8988T (cell line): Measurements from ENCODE around the gene MCU.
"Not testable (repeated sequence)": the region's sequence is repeated elsewhere in the genome, so short reads cannot be mapped to it uniquely, and the experiment has no call there.

ENCODE experiments used
- DNase-seq: peaks from one replicate; pipeline ENCODE4 v3.0.0; 2011

MCU gene

GRCh38 chr10:72852508-72852907 lies 160.6 kb downstream of the MCU start:
- DNase-seq = no peak

- DNase-seq = no peak
These were observed 163.2 kb downstream of the MCU start for GRCh38 chr10:72855129-72855528.

- DNase-seq = no peak
These were observed 163.8 kb downstream of the MCU start for GRCh38 chr10:72855790-72856189.

GRCh38 chr10:72858067-72858466 lies 166.1 kb downstream of the MCU start:
- DNase-seq = no peak

- no peak for DNase-seq
These were observed 171.0 kb downstream of the MCU start for GRCh38 chr10:72862957-72863356.

- DNase-seq = no peak
These were observed 183.5 kb downstream of the MCU start for GRCh38 chr10:72875250-72876055.

GRCh38 chr10:72879245-72879644 lies 187.3 kb downstream of the MCU start:
- no peak for DNase-seq

- DNase-seq = no peak
These were observed 189.3 kb downstream of the MCU start for GRCh38 chr10:72881291-72881690.

- no peak for DNase-seq
These were observed 191.9 kb downstream of the MCU start for GRCh38 chr10:72883861-72884260.

- no peak for DNase-seq
These were observed 194.0 kb downstream of the MCU start for GRCh38 chr10:72885953-72886352.

- no peak for DNase-seq
These were observed 194.7 kb downstream of the MCU start for GRCh38 chr10:72886621-72887020.

GRCh38 chr10:72887043-72887442 lies 195.1 kb downstream of the MCU start:
- DNase-seq = no peak

- no peak for DNase-seq
These were observed 196.3 kb downstream of the MCU start for GRCh38 chr10:72888151-72888638.

- no peak for DNase-seq
These were observed 197.5 kb downstream of the MCU start for GRCh38 chr10:72889391-72889831.

- no peak for DNase-seq
These were observed 198.1 kb downstream of the MCU start for GRCh38 chr10:72890086-72890485.

GRCh38 chr10:72893136-72893798 lies 201.3 kb downstream of the MCU start, which contains the start of gene OIT3:
Gene OIT3 (plus strand): TSS chr10:72893739. CDS start chr10:72893799, 60 bp downstream.
- DNase-seq = no peak

GRCh38 chr10:72895236-72895850 lies 203.4 kb downstream of the MCU start:
- DNase-seq = no peak

GRCh38 chr10:72898616-72899015 lies 206.7 kb downstream of the MCU start:
- DNase-seq = no peak

- DNase-seq = no peak
These were observed 207.6 kb downstream of the MCU start for GRCh38 chr10:72899545-72899944.

- DNase-seq = not testable (repeated sequence)
These were observed 212.1 kb downstream of the MCU start for GRCh38 chr10:72903941-72904446.

GRCh38 chr10:72904806-72905205 lies 212.9 kb downstream of the MCU start:
- no peak for DNase-seq

- DNase-seq = no peak
These were observed 214.5 kb downstream of the MCU start for GRCh38 chr10:72906446-72906845.

- DNase-seq = no peak
These were observed 218.8 kb downstream of the MCU start for GRCh38 chr10:72910705-72911104.
